GM18499 (cell line): ENCODE measurements around the gene FBXL7.

Experiments
- ATAC-seq: cut with Tn5 transposase; IDR thresholded peaks from one replicate; pipeline ENCODE4 v1.9.1; 2021; ENCODE audit warnings: moderate number of reproducible peaks; ENCODE audit not compliant: insufficient read depth, unreplicated experiment

FBXL7 gene

GRCh38 chr5:15959370-15960164, 459.6 kb downstream of the FBXL7 start:
- no peak for ATAC-seq

- no peak for ATAC-seq
Observed at GRCh38 chr5:15966066-15966640, 466.2 kb downstream of the FBXL7 start.

GRCh38 chr5:15966651-15967050, 466.7 kb downstream of the FBXL7 start:
- no peak for ATAC-seq

GRCh38 chr5:15968993-15969392, 469.0 kb downstream of the FBXL7 start:
- no peak for ATAC-seq

GRCh38 chr5:15977851-15978250, 477.9 kb downstream of the FBXL7 start:
- no peak for ATAC-seq

- no peak for ATAC-seq
Observed at GRCh38 chr5:15980835-15981234, 480.9 kb downstream of the FBXL7 start.

- ATAC-seq, result no peak
Observed at GRCh38 chr5:15983392-15983791, 483.4 kb downstream of the FBXL7 start.
